Psoas muscle (tissue), 8 donors: Measurements from ENCODE around the gene PCDHGB4. TPM values are rescaled to one million over a fixed set of nuclear protein-coding genes. Genes with fewer than 3 reads are reported as not detected.
"Not testable (repeated sequence)": the region's sequence is repeated elsewhere in the genome, so short reads cannot be mapped to it uniquely, and the experiment has no call there.

Source experiments
- ATAC-seq, 4 donors: fragments of 200-7000 bp; cut with Tn5 transposase; one replicate each; pipeline ENCODE4 v1.9.1; 2020; ENCODE audit warnings: moderate library complexity in 3 of 4, mild to moderate bottlenecking in 2 of 4
- DNase-seq, 2 donors: peaks; one replicate each; pipeline ENCODE4 v3.0.0-alpha.2; 2020
- H3K27ac ChIP-seq: fragments of 200-600 bp; one replicate; pipeline ENCODE4 v1.8.0; 2022
- H3K27me3 ChIP-seq, 3 donors: fragments of 200-600 bp in 1 of 3; one replicate each; pipeline versions ENCODE4 v1.6.1 to v1.8.0; 2013 to 2022; ENCODE audit warnings: low read length in 2 of 3, mild to moderate bottlenecking in 2 of 3, moderate library complexity in 1 of 3; ENCODE audit not compliant: insufficient read depth in 3 of 3
- H3K36me3 ChIP-seq, 2 donors: fragments of 200-600 bp in 1 of 2; one replicate each; pipeline versions ENCODE4 v1.6.1 to v1.8.0; 2013 to 2022; ENCODE audit warnings: low read depth in 1 of 2, mild to moderate bottlenecking in 1 of 2, moderate library complexity in 1 of 2; ENCODE audit not compliant: insufficient read depth in 1 of 2
- H3K4me1 ChIP-seq: fragments of 200-600 bp; one replicate; pipeline ENCODE4 v1.8.0; 2022
- H3K4me3 ChIP-seq: fragments of 200-600 bp; one replicate; pipeline ENCODE4 v1.8.0; 2022; ENCODE audit warnings: mild to moderate bottlenecking
- H3K9me3 ChIP-seq: fragments of 200-600 bp; one replicate; pipeline ENCODE4 v1.8.0; 2022
- CTCF ChIP-seq: fragments of 200-600 bp; IDR thresholded peaks from one replicate; pipeline ENCODE4 v1.8.0; 2022; ENCODE audit warnings: antibody characterized with exemption
- WGBS, 3 donors: extraction: QIAGEN DNeasy Blood & Tissue Kit; methylation state at CpG; one replicate each; pipeline versions ENCODE4 v1.1.6 to v1.1.7; 2013; 5-methylcytosine and 5-hydroxymethylcytosine counted together
- intact Hi-C, 2 donors: fragments of 100-400 bp; cut with DNase I; formaldehyde crosslinking; loops; one replicate each; pipeline versions ENCODE4 v1.11.0 to v1.14.2; 2022
- polyA plus RNA-seq, 3 donors: library from polyadenylated mRNA; stranded (reverse); fragments of 200-250 nt; gene quantifications; one replicate each; pipeline ENCODE4 v1.2.3, GENCODE V29; 2013
- total RNA-seq, 4 donors: library from RNA; stranded (reverse); fragmentation: NEBNext Ultra II Directional in 2 of 4; extraction: Animal tissue kit (Norgen Biotek cat#: 25700) in 2 of 4; gene quantifications; one replicate each; pipeline versions ENCODE4 v1.2.1 to v1.2.4, GENCODE V29; 2021 to 2023
- donor health status: healthy with polysubstance abuse.
- donor health status: DM: no; HTN: no; CAD: no; lungs with moderate emphysema.
- donor health status: Bipolar disorder and iron deficiency.
- donor health status: healthy.
- donor health status: DM: yes; HTN: yes; CAD: no.
- donor health status: DM: no; HTN: no; CAD: no.
- donor health status: DM: no; HTN: no; CAD: no.
- donor health status: DM: yes; HTN: yes; CAD: no.

Gene PCDHGB4
- total and polyA plus RNA-seq, 7 donors, result 0.24 to 3.0 (median 0.99) TPM

GRCh38 chr5:141403387-141403786, 15.9 kb downstream of the PCDHGB4 start:
- Histone ChIP-seq H3K27me3 (peaks cover 0 to 38% (median 17%) of the 10 kb centered on the region in 3 donors), H3K27ac (no peak overlapping the region), H3K4me1 (peaks cover 4% of the 10 kb centered on the region), H3K36me3 (no peaks in the 10 kb centered on the region), H3K4me3 (peak overlapping the region; percentile 47), H3K9me3 (peaks cover 4% of the 10 kb centered on the region)
- intact Hi-C loops, result no loop called here
- no peak for TF ChIP-seq CTCF
- no peak for DNase-seq
- no peak for ATAC-seq
- WGBS, 3 donors, result 36 to 42% (median 39%) methylated on average over 22 of the region's 22 CpGs

- H3K9me3 ChIP-seq, intact Hi-C loops, H3K36me3 ChIP-seq, H3K4me1 ChIP-seq: not testable (repeated sequence)
- TF ChIP-seq CTCF, result peak; percentile 70
- ATAC-seq (peak; percentile 80 to 89 (median 86)), DNase-seq (peak; percentile 50 to 72)
- 9 to 16% (median 13%) methylated on average over 43 to 51 of the region's 51 CpGs for WGBS, 3 donors
- Histone ChIP-seq H3K27ac (peak within 1 kb of the TSS; percentile 51), H3K4me3 (peak within 1 kb of the TSS; percentile 62), H3K27me3 (peaks cover 0 to 19% (median 8%) of the 10 kb centered on the region in 3 donors)
Observed at GRCh38 chr5:141407790-141408505, 20.4 kb downstream of the PCDHGB4 start, which contains the start of gene PCDHGB6. TSS of gene PCDHGB6 (plus strand) at chr5:141408021. CDS start at chr5:141408203, 182 bp downstream.

GRCh38 chr5:141409598-141410306, 22.3 kb downstream of the PCDHGB4 start:
- Histone ChIP-seq H3K9me3 (peaks cover 7% of the 10 kb centered on the region), H3K4me3 (peak overlapping the region; percentile 62), H3K27ac (no peak overlapping the region), H3K36me3 (no peaks in the 10 kb centered on the region), H3K4me1 (no peaks in the 10 kb centered on the region), H3K27me3 (peaks cover 0 to 18% (median 2%) of the 10 kb centered on the region in 3 donors)
- DNase-seq (no peak), ATAC-seq (no peak)
- intact Hi-C loops, result no loop called here
- no peak for TF ChIP-seq CTCF
- 33 to 39% (median 39%) methylated on average over 64 of the region's 64 CpGs for WGBS, 3 donors

- DNase-seq (no peak), ATAC-seq (no peak)
- peak overlapping the region; percentile 62 for H3K4me3 ChIP-seq
- no peak overlapping the region for H3K27ac ChIP-seq
- no peak for TF ChIP-seq CTCF
- intact Hi-C loops, result no loop called here
- peaks cover 0 to 22% (median 0%) of the 10 kb centered on the region in 3 donors for H3K27me3 ChIP-seq
- WGBS, 3 donors, result 69 to 74% (median 69%) methylated on average over 3 of the region's 3 CpGs
- H3K36me3 ChIP-seq, result no peaks in the 10 kb centered on the region
- no peaks in the 10 kb centered on the region for H3K4me1 ChIP-seq
- peaks cover 7% of the 10 kb centered on the region for H3K9me3 ChIP-seq
Observed at GRCh38 chr5:141411575-141411974, 24.1 kb downstream of the PCDHGB4 start.
